NCI-H774 (cell line): Measurements from ENCODE around the gene SESN1.

Experiments used
- DNase-seq: peaks from one replicate; lab custom pipeline; 2025; lab: John Stamatoyannopoulos, UW

SESN1 gene

GRCh38 chr6:109028439-109028838 is 66.2 kb downstream of the SESN1 start:
- DNase-seq, result no peak

GRCh38 chr6:109027964-109028363 is 66.7 kb downstream of the SESN1 start:
- no peak for DNase-seq

- DNase-seq, result no peak
Measured at GRCh38 chr6:109025639-109026038, 69.0 kb downstream of the SESN1 start.

GRCh38 chr6:109024784-109025183 is 69.9 kb downstream of the SESN1 start:
- DNase-seq, result no peak

- DNase-seq, result no peak
Measured at GRCh38 chr6:109024368-109024767, 70.3 kb downstream of the SESN1 start.

- DNase-seq, result no peak
Measured at GRCh38 chr6:109023356-109023925, 71.2 kb downstream of the SESN1 start.

- DNase-seq, result no peak
Measured at GRCh38 chr6:109021870-109022269, 72.8 kb downstream of the SESN1 start.

- DNase-seq, result no peak
Measured at GRCh38 chr6:109019911-109020310, 74.7 kb downstream of the SESN1 start.

- DNase-seq, result no peak
Measured at GRCh38 chr6:109015176-109015575, 79.5 kb downstream of the SESN1 start.

GRCh38 chr6:109014606-109015005 is 80.0 kb downstream of the SESN1 start:
- DNase-seq, result no peak

GRCh38 chr6:109013656-109014305 is 80.9 kb downstream of the SESN1 start:
- DNase-seq, result no peak

GRCh38 chr6:109010705-109011102 is 83.9 kb downstream of the SESN1 start:
- DNase-seq, result peak; percentile 45

- no peak for DNase-seq
Measured at GRCh38 chr6:109009962-109010704, 84.5 kb downstream of the SESN1 start.

GRCh38 chr6:109009236-109009961 is 85.2 kb downstream of the SESN1 start:
- peak; percentile 97 for DNase-seq

- DNase-seq, result peak; percentile 66
Measured at GRCh38 chr6:109008537-109009235, 86.0 kb downstream of the SESN1 start.

GRCh38 chr6:109008054-109008453 is 86.6 kb downstream of the SESN1 start:
- no peak for DNase-seq

GRCh38 chr6:109007521-109007920 is 87.1 kb downstream of the SESN1 start:
- no peak for DNase-seq

- DNase-seq, result no peak
Measured at GRCh38 chr6:109006818-109007217, 87.8 kb downstream of the SESN1 start.

- DNase-seq, result no peak
Measured at GRCh38 chr6:109002882-109003281, 91.8 kb downstream of the SESN1 start.

GRCh38 chr6:109002051-109002697 is 92.5 kb downstream of the SESN1 start:
- no peak for DNase-seq

- no peak for DNase-seq
Measured at GRCh38 chr6:109001291-109001894, 93.3 kb downstream of the SESN1 start.
